Endothelial cell of umbilical vein (primary cell): Measurements from ENCODE around the gene NDUFA7. TPM values are rescaled to one million over a fixed set of nuclear protein-coding genes. Genes with fewer than 3 reads are reported as not detected.

Experiments
- BruUV-seq: library from RNA; stranded (reverse); fragments of 400-500 nt; replicated peaks from 2 replicates; lab custom pipeline; 2021; lab: Mats Ljungman, UMichigan
- CTCF ChIA-PET: fragments of 300-600, 350-600 bp; sonication (Branson Sonifier 250); formaldehyde crosslinking; loops from one replicate; lab custom pipeline; 2021; ENCODE audit warnings: antibody characterized with exemption, inconsistent platforms; lab: Charles Lee
- POLR2A ChIA-PET: fragments of 300-600, 350-600 bp; sonication (Branson Sonifier 250); formaldehyde crosslinking; loops from one replicate; lab custom pipeline; 2021; ENCODE audit warnings: antibody characterized with exemption, inconsistent platforms; lab: Charles Lee
- DNase-seq: peaks from one replicate; pipeline ENCODE4 v3.0.0-alpha.2; 2011; ENCODE audit warnings: low read depth, low spot score
- FAIRE-seq: peaks from 2 replicates; lab custom pipeline; 2011; peaks lifted over from hg19 to GRCh38; lab: Jason Lieb, UNC
- H2AFZ ChIP-seq: 2 replicates; pipeline ENCODE4 v1.6.0; 2012; ENCODE audit warnings: low read depth, low read length, control low read depth, inconsistent platforms
- H3K27ac ChIP-seq: 2 replicates; pipeline ENCODE4 v1.5.1; 2011; ENCODE audit warnings: low read depth, mild to moderate bottlenecking, control low read depth, low read length, moderate library complexity; ENCODE audit not compliant: insufficient read depth
- H3K27me3 ChIP-seq, 2 experiments: 2 replicates each; pipeline versions ENCODE4 v1.6.0 to v1.6.1; 2011; ENCODE audit warnings: low read length in 2 of 2, mixed read lengths in 1 of 2; ENCODE audit not compliant: control insufficient read depth in 2 of 2, insufficient read depth in 2 of 2
- H3K36me3 ChIP-seq, 2 experiments: 2 replicates in 1 of 2; 3 replicates in 1 of 2; pipeline ENCODE4 v1.5.1; 2011; ENCODE audit warnings: low read length in 2 of 2, mild to moderate bottlenecking in 1 of 2, moderate library complexity in 1 of 2; ENCODE audit not compliant: control insufficient read depth in 2 of 2, insufficient read depth in 2 of 2; ENCODE audit errors: extremely low read depth in 1 of 2
- H3K4me1 ChIP-seq: 3 replicates; pipeline ENCODE4 v1.5.1; 2011; ENCODE audit warnings: mild to moderate bottlenecking, low read length; ENCODE audit not compliant: control insufficient read depth, insufficient read depth; ENCODE audit errors: extremely low read depth
- H3K4me2 ChIP-seq: 2 replicates; pipeline ENCODE4 v1.6.1; 2011; ENCODE audit warnings: low read length, control low read depth, mixed read lengths; ENCODE audit not compliant: insufficient read depth
- H3K4me3 ChIP-seq, 3 experiments: fragments of 200-600 bp in 1 of 3; sonication (generic), shearing (Covaris generic) in 1 of 3; replicated peaks in 1 of 3; 2 replicates each; pipeline ENCODE4 v1.5.1; 2011 to 2016; ENCODE audit warnings: control low read depth in 3 of 3, low read length in 3 of 3, mild to moderate bottlenecking in 2 of 3, inconsistent platforms in 1 of 3, low read depth in 1 of 3, moderate library complexity in 1 of 3; ENCODE audit not compliant: insufficient read depth in 1 of 3
- H3K79me2 ChIP-seq: 2 replicates; pipeline ENCODE4 v1.6.0; 2012; ENCODE audit warnings: low read length, inconsistent platforms; ENCODE audit not compliant: control insufficient read depth, insufficient read depth
- H3K9ac ChIP-seq: replicated peaks from 2 replicates; pipeline ENCODE3; 2011; ENCODE audit warnings: low read length, control low read depth; ENCODE audit not compliant: insufficient read depth; ENCODE audit errors: extremely low read depth
- H3K9me1 ChIP-seq: replicated peaks from 3 replicates; pipeline ENCODE4 v1.6.0; 2011; ENCODE audit warnings: mild to moderate bottlenecking, low read length; ENCODE audit not compliant: control insufficient read depth, insufficient read depth; ENCODE audit errors: extremely low read depth
- H3K9me3 ChIP-seq: replicated peaks from 2 replicates; pipeline ENCODE4 v1.5.1; 2012; ENCODE audit warnings: low read length, inconsistent platforms; ENCODE audit not compliant: control insufficient read depth, insufficient read depth
- H4K20me1 ChIP-seq: replicated peaks from 2 replicates; pipeline ENCODE3; 2011; ENCODE audit warnings: mild to moderate bottlenecking, low read length; ENCODE audit not compliant: control insufficient read depth, insufficient read depth; ENCODE audit errors: extremely low read depth
- EZH2 ChIP-seq: IDR thresholded peaks from 2 replicates; pipeline ENCODE4 v1.6.1; 2012; ENCODE audit warnings: borderline replicate concordance, low read depth, mild to moderate bottlenecking, moderate library complexity, low read length, inconsistent platforms; ENCODE audit not compliant: severe bottlenecking
- FOS ChIP-seq: IDR thresholded peaks from 2 replicates; pipeline ENCODE4 v1.6.1; 2011; ENCODE audit warnings: mild to moderate bottlenecking, low read length, moderate library complexity, borderline replicate concordance; ENCODE audit not compliant: insufficient read depth
- GATA2 ChIP-seq: IDR thresholded peaks from 2 replicates; pipeline ENCODE4 v1.7.0; 2011; ENCODE audit warnings: low read depth, mild to moderate bottlenecking, moderate library complexity, mixed read lengths, low read length; ENCODE audit not compliant: insufficient read length, insufficient read depth
- JUN ChIP-seq: IDR thresholded peaks from 2 replicates; pipeline ENCODE4 v1.6.1; 2011; ENCODE audit warnings: borderline replicate concordance, low read depth; ENCODE audit not compliant: insufficient read length, insufficient read depth
- MAX ChIP-seq: IDR thresholded peaks from 2 replicates; pipeline ENCODE4 v1.6.1; 2011; ENCODE audit not compliant: insufficient read depth, insufficient read length
- MYC ChIP-seq: IDR thresholded peaks from one replicate; pipeline ENCODE4 v1.6.1; 2011; ENCODE audit warnings: mild to moderate bottlenecking, low read depth, low read length
- POLR2A ChIP-seq: IDR thresholded peaks from 2 replicates; pipeline ENCODE4 v1.6.1; 2012; ENCODE audit warnings: low read depth, mild to moderate bottlenecking, control low read depth, low read length
- POLR2AphosphoS5 ChIP-seq: IDR thresholded peaks from 2 replicates; pipeline ENCODE4 v1.6.1; 2012; ENCODE audit warnings: low read depth, mild to moderate bottlenecking, control low read depth, low read length, moderate library complexity; ENCODE audit not compliant: insufficient read depth
- dilution Hi-C: fragments of 300-500 bp; cut with MboI; formaldehyde crosslinking; loops from one replicate; pipeline ENCODE4 v1.15.0; 2019; ENCODE audit warnings: low sequenced_read_pairs; ENCODE audit not compliant: extremely low pct_ligation_motif_present
- intact Hi-C: fragments of 100-400 bp; cut with micrococcal nuclease; formaldehyde crosslinking; loops from one replicate; pipeline ENCODE4 v1.10.0; 2022
- polyA plus RNA-seq, 4 experiments: library from polyadenylated mRNA; depleted of rRNA in 3 of 4; stranded (reverse) in 3 of 4; unstranded in 1 of 4; fragments of >200 nt; gene quantifications; 2 replicates each; pipeline versions ENCODE4 v1.2.1 to v1.2.3, GENCODE V29; 2011 to 2012; ENCODE audit warnings: missing spikeins in 1 of 4
- total RNA-seq: library from RNA; stranded (reverse); gene quantifications from 2 replicates; pipeline ENCODE4 v1.2.3, GENCODE V29; 2021
- TF ChIP-seq, protein P1 (sequence below), 2 donors: IDR thresholded peaks; 1 replicate in 1 of 2; 2 replicates in 1 of 2; pipeline ENCODE4 v1.5.1; 2011; ENCODE audit warnings: low read length in 2 of 2, mild to moderate bottlenecking in 2 of 2, moderate library complexity in 2 of 2, control low read depth in 1 of 2, inconsistent platforms in 1 of 2, low read depth in 1 of 2; ENCODE audit not compliant: insufficient read depth in 1 of 2; ENCODE audit errors: extremely low read depth in 1 of 2

The NDUFA7 gene
- total and polyA plus RNA-seq, 2 donors (not counting 3 experiments of a cell fraction or from before 2014, with no cell fraction given): 60.2 to 169 TPM

GRCh38 chr19:8325454-8325853 is 4.3 kb upstream of the NDUFA7 start:
- intact Hi-C loops: no loop called here
- FAIRE-seq: no peak
- CTCF ChIA-PET: no interaction called here

More at GRCh38 chr19:8325454-8325853, 4.3 kb upstream of the NDUFA7 start:
- no peak for DNase-seq
- H3K27me3 ChIP-seq: no peaks in the 10 kb centered on the region
- H3K4me2 ChIP-seq: no peak overlapping the region
- TF ChIP-seq MAX (no peak), POLR2AphosphoS5 (no peak), GATA2 (no peak), POLR2A (no peak), FOS (no peak), JUN (no peak), EZH2 (no peak), MYC (no peak)
- TF ChIP-seq, protein P1, sequence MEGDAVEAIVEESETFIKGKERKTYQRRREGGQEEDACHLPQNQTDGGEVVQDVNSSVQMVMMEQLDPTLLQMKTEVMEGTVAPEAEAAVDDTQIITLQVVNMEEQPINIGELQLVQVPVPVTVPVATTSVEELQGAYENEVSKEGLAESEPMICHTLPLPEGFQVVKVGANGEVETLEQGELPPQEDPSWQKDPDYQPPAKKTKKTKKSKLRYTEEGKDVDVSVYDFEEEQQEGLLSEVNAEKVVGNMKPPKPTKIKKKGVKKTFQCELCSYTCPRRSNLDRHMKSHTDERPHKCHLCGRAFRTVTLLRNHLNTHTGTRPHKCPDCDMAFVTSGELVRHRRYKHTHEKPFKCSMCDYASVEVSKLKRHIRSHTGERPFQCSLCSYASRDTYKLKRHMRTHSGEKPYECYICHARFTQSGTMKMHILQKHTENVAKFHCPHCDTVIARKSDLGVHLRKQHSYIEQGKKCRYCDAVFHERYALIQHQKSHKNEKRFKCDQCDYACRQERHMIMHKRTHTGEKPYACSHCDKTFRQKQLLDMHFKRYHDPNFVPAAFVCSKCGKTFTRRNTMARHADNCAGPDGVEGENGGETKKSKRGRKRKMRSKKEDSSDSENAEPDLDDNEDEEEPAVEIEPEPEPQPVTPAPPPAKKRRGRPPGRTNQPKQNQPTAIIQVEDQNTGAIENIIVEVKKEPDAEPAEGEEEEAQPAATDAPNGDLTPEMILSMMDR (IDR thresholded peaks at IDR 0.05; ENCODE audit: extremely low read depth in 1 of 2, insufficient read depth in 1 of 2, low read depth in 1 of 2, low read length in 2 of 2): no peak
- H2AFZ ChIP-seq: no peak overlapping the region
- no peak overlapping the region for H3K4me3 ChIP-seq
- H3K9me1 ChIP-seq: no peaks in the 10 kb centered on the region
- H3K27ac ChIP-seq: no peak overlapping the region
- peaks cover 26% of the 10 kb centered on the region for H3K79me2 ChIP-seq
- POLR2A ChIA-PET: no interaction called here
- dilution Hi-C loops: no loop called here
- peaks cover 18% of the 10 kb centered on the region for H3K4me1 ChIP-seq
- no peak overlapping the region for H3K9ac ChIP-seq
- no peaks in the 10 kb centered on the region for H4K20me1 ChIP-seq
- no peaks in the 10 kb centered on the region for H3K9me3 ChIP-seq
- no TSS peak for BruUV-seq
- peaks cover 5 to 11% of the 10 kb centered on the region in 2 experiments for H3K36me3 ChIP-seq
